ENCODE results near the gene FRMD1.

DNA sequence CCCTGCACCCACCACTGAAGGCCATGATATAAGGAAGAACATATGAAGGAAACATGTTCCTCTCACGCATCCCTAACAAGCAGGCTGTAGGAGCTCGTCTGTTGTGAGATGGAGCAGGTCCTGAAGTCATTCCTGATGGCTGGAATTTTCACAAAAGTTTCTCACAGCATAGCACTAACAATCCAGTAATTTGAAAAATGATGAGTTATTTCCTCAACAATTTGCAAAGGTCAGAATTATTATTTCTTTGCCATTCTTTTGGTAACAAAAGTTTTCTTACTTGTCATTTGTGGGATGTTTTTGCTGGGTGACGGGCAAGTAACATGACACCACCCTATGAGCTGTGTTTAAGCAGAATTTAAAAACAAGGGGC, 27.6 kb upstream of the FRMD1 start:
- TF ChIP-seq POLR2A (IDR thresholded peaks at IDR 0.05; ENCODE audit: low read depth, low read length) (no peak), POLR2AphosphoS5 (IDR thresholded peaks at IDR 0.05; ENCODE audit: low read depth, low read length) (no peak), TAF1 (IDR thresholded peaks at IDR 0.05; ENCODE audit: low read depth, low read length) (no peak)
